GM18526 (cell line): ENCODE results near the gene EIF2AK2.

Source experiments
- POLR2A ChIP-seq: IDR thresholded peaks from 3 replicates; pipeline ENCODE4 v1.6.1; 2011; ENCODE audit not compliant: insufficient read length; ENCODE audit errors: extremely low read depth

Gene EIF2AK2

GRCh38 chr2:37084797-37085196 lies 72.0 kb downstream of the EIF2AK2 start:
- TF ChIP-seq POLR2A: no peak

DNA sequence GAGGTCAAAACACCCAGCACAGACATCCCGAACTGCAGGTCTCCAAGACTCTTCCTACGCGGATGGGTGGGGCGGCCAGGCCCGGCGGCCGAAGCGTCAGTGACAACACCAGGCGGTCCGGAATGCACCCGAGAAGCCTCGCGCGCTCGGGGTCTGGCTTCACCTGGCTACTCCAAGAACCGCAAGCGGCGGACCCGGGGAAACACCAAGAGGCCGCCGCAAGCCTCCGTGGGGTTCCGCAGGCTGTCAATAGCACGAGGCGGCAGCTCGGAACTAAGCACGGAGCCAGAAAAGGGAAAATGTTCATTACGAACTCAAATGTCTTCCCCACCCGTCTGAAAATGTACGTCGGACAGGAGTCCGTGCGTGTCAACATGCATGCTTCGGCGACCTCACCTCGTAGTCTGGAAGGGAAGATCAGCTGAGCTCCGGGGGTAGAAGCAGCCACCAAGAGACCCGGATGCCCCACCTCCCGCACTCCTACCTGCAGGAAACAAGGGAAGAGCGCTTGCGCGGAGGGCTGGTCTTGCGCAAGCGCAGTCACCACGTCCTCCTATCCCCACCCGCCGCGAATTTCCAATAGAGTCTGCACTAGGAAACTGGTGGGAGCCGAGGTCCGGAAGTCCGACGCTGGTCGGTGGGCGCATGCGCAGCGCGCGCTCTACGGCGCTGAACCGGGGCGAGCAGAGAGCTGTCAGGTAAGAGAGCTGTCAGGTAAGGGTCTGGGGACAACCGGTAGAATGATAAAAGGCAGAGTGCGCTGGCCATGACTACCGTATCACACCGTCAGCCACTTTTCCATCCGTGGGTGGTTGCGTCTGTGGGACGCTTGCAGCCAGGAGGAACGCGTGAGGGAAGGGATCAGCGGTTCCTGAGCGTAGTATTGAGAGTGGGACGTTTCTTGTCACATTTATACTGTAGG lies 72.6 kb downstream of the EIF2AK2 start, which contains the start of the genes GPATCH11 and HEATR5B:
Gene GPATCH11 (plus strand): TSS at position 646 of the 922 bp plus-strand sequence. CDS start 3,864 bp downstream, outside the sequence.
Gene HEATR5B (minus strand): TSS at position 500 of the 922 bp plus-strand sequence. CDS start 958 bp downstream, outside the sequence.
- TF ChIP-seq POLR2A: peak; percentile 74

GRCh38 chr2:37080689-37081088 lies 76.1 kb downstream of the EIF2AK2 start:
- TF ChIP-seq POLR2A: no peak

DNA sequence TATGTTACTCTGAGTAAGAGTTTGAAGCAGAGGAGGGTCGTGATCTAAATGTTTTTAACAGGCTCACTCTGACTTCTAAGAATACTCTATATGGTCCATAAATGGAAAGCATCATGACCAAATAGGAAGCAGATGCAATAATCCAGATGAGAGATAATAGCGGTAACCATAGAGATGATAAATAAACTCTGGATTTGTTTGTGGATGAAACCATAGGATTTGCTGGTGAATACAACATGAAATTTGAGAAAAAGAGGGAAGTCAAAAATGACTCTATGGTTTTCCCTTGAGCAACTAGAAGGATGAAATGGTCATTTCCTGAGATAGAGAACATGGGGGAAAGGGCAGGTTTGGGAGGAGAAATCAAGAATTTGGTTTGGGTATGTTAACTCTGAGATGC lies 76.5 kb downstream of the EIF2AK2 start:
- no peak for TF ChIP-seq POLR2A

GRCh38 chr2:37070931-37071330 lies 85.8 kb downstream of the EIF2AK2 start:
- TF ChIP-seq POLR2A: no peak

DNA sequence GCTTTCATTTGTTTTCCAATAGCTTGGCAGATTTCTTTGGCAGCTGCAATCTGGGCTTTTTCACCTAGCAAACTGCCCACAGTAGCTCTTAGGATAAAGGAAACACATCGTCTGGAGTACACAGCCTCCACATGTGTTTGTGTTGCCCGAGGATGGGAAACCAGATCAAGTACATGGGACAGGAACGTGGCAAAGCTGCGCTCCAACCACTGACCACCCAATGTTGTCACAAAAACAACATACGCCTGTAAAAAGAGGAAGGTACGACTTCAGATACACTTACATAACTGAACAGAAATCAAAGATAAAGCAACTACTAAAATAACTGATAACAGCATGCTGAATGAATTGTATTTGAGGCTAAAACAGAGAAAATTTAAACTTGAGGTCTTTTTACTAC lies 88.1 kb downstream of the EIF2AK2 start:
- TF ChIP-seq POLR2A: no peak

- TF ChIP-seq POLR2A: no peak
These were observed 95.0 kb downstream of the EIF2AK2 start for GRCh38 chr2:37061776-37062175.

DNA sequence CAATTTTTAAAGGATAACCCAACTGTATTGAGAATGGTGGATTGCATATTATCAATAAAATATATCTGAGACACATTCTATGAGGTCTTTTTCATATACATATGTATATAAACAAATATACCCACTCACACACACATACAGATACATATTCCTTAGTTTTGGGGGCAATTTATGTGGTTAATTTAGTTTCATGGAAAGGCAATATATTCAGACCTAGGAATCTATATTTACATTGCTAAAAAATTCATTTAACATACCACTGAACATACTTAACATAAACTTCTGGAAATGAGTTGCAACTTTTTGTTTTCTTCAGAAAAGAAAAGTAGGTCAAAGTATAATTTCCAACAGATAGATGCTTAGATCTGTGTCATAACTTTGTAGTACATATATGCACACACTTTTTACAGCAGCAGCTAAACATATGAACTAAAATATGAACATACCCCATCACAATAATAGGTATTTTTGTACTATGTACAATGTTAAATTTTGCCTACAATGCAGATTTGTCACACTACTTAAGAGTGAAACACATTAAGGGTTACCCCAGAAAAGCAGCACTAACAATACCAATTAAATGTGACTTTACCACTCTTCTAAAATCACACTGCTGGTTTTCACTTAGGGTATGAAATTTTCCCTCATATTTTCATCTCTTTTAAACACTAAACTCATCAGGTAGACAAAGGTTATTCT lies 95.6 kb downstream of the EIF2AK2 start:
- TF ChIP-seq POLR2A: no peak

DNA sequence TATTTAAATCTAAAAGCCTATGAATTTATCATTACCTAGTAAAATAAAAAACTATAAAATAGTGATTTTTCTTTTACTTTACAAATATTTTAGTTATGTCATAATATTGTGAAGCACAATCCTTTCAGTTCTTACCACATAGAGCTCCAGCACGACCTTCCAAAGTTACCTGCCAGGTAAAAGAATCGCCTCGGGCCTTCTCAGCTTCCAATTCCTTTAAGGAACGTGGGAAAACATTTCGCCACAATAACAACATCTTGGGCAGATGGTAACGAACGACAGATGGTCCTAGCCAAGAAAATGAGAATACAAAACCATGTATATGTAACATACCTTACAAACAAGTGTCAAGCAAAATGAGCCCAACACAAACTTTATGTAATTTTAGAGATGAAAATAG lies 96.3 kb downstream of the EIF2AK2 start:
- no peak for TF ChIP-seq POLR2A

DNA sequence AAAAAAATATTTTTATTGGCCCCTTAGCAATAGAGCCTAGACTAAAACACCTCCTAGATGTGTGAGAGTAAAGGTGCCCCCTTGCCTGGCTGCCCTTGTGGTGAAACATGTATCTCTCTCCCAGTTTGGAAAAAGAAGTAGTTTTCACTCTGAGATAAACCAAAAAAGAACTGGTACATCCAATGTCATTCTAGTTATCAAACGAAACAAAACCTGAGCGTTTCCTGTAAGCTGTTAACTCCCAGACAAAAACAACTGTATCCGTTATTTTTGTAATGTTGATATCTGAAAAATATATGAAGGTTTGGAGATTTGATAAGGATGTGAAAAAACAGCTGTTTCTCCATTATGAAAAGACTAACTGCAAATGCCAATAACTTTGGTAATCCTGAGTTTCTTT lies 96.9 kb downstream of the EIF2AK2 start:
- TF ChIP-seq POLR2A: no peak

- no peak for TF ChIP-seq POLR2A
These were observed 104.0 kb downstream of the EIF2AK2 start for GRCh38 chr2:37052600-37053332.
